Measurements from ENCODE around the gene CBARP.

DNA sequence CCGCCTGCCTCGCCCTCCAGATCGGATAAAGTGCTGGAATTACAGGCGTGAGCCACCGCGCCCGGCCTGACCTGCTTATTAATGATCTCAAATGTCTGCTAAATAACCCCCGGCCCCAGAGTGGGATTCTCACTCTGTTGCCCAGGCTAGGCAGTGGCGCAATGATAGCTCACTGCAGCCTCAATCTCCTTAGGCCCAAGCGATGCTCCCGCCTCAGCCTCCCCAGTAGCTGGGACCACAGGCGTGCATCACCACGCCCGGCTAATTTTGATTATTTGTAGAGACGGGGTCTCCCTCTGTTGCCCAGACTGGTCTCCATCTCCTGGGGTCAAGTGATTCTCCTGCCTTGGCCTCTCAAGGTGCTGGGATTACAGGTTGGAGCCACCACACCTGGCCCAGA, 3.1 kb upstream of the CBARP start:
- TF ChIP-seq SIN3A (IDR thresholded peaks at IDR 0.05; ENCODE audit: borderline replicate concordance, insufficient read depth, low read length) (no peak), TAF1 (IDR thresholded peaks at IDR 0.05; ENCODE audit: borderline replicate concordance, insufficient read depth, low read length) (no peak)

All from PFSK-1 (cell line).